ENCODE results near the gene SAP30BP. TPM values are rescaled to one million over a fixed set of nuclear protein-coding genes. Genes with fewer than 3 reads are reported as not detected.

Gene SAP30BP
- total and polyA plus RNA-seq, 10 of the 15 experiments (the other 5 are each of a cell fraction or from before 2014, with no cell fraction given) = 57.9 to 166 (median 94.5) TPM

- TF ChIP-seq REST (IDR thresholded peaks at IDR 0.05; ENCODE audit: low read depth, low read length) (no peak), RBBP5 (conservative IDR thresholded peaks at IDR 0.05) (no peak), ZNF24 (IDR thresholded peaks at IDR 0.05) (no peak), CUX1 (IDR thresholded peaks at IDR 0.05; ENCODE audit: insufficient replicate concordance, low read depth, low read length) (no peak), NFYB (IDR thresholded peaks at IDR 0.05; ENCODE audit: insufficient read depth, low read depth, low read length) (no peak), RAD21 (IDR thresholded peaks at IDR 0.05; ENCODE audit: insufficient read depth, low read depth, low read length) (peak; percentile 69)
- TF ChIP-seq, protein P1, sequence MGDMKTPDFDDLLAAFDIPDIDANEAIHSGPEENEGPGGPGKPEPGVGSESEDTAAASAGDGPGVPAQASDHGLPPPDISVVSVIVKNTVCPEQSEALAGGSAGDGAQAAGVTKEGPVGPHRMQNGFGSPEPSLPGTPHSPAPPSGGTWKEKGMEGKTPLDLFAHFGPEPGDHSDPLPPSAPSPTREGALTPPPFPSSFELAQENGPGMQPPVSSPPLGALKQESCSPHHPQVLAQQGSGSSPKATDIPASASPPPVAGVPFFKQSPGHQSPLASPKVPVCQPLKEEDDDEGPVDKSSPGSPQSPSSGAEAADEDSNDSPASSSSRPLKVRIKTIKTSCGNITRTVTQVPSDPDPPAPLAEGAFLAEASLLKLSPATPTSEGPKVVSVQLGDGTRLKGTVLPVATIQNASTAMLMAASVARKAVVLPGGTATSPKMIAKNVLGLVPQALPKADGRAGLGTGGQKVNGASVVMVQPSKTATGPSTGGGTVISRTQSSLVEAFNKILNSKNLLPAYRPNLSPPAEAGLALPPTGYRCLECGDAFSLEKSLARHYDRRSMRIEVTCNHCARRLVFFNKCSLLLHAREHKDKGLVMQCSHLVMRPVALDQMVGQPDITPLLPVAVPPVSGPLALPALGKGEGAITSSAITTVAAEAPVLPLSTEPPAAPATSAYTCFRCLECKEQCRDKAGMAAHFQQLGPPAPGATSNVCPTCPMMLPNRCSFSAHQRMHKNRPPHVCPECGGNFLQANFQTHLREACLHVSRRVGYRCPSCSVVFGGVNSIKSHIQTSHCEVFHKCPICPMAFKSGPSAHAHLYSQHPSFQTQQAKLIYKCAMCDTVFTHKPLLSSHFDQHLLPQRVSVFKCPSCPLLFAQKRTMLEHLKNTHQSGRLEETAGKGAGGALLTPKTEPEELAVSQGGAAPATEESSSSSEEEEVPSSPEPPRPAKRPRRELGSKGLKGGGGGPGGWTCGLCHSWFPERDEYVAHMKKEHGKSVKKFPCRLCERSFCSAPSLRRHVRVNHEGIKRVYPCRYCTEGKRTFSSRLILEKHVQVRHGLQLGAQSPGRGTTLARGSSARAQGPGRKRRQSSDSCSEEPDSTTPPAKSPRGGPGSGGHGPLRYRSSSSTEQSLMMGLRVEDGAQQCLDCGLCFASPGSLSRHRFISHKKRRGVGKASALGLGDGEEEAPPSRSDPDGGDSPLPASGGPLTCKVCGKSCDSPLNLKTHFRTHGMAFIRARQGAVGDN (IDR thresholded peaks at IDR 0.05) = no peak
- TF ChIP-seq, protein P2, sequence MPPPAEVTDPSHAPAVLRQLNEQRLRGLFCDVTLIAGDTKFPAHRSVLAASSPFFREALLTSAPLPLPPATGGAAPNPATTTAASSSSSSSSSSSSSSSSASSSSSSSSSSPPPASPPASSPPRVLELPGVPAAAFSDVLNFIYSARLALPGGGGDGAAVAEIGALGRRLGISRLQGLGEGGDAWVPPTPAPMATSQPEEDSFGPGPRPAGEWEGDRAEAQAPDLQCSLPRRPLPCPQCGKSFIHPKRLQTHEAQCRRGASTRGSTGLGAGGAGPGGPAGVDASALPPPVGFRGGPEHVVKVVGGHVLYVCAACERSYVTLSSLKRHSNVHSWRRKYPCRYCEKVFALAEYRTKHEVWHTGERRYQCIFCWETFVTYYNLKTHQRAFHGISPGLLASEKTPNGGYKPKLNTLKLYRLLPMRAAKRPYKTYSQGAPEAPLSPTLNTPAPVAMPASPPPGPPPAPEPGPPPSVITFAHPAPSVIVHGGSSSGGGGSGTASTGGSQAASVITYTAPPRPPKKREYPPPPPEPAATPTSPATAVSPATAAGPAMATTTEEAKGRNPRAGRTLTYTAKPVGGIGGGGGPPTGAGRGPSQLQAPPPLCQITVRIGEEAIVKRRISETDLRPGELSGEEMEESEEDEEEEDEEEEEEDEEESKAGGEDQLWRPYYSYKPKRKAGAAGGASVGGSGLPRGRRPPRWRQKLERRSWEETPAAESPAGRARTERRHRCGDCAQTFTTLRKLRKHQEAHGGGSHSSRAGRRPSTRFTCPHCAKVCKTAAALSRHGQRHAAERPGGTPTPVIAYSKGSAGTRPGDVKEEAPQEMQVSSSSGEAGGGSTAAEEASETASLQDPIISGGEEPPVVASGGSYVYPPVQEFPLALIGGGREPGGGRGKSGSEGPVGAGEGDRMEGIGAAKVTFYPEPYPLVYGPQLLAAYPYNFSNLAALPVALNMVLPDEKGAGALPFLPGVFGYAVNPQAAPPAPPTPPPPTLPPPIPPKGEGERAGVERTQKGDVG (CRISPR knock-in tag; IDR thresholded peaks at IDR 0.05) = no peak
These were observed 34.2 kb upstream of the SAP30BP start, which contains the start of gene SMIM5 (continued) for GRCh38 chr17:75632863-75633485.
